Measurements from ENCODE around the gene SESN3.

DNA sequence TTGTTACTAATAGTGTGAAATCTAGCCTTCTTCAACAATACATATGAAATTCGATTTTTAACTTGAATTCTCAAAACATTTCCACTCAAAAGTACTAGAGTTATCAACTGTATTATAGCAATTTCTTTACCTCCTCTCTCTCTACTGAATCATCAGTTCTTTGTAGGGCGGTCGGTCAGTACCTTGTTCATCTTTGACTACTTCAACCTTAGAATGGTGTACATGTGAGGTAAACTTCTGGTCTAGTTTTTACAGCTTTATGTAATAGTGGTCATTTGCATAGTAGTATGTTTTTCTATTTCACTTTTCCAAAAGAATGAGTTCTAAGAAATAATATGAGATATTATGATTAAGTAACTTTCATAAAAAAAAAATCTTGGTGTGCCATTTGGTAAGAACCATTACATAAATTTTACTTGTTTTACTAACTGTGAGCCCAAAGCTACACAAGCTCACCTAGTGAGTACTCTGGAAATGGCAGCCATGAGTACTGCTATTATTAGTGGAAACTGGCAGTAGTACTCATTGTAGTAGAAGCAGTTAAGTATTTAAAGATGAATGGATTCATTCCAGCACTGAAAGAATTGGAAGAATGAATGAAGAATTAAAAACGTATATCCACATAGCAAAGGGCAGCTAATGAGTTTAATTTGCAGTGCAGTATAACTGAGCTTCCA, 30.1 kb downstream of the SESN3 start:
- TF ChIP-seq, protein P1, sequence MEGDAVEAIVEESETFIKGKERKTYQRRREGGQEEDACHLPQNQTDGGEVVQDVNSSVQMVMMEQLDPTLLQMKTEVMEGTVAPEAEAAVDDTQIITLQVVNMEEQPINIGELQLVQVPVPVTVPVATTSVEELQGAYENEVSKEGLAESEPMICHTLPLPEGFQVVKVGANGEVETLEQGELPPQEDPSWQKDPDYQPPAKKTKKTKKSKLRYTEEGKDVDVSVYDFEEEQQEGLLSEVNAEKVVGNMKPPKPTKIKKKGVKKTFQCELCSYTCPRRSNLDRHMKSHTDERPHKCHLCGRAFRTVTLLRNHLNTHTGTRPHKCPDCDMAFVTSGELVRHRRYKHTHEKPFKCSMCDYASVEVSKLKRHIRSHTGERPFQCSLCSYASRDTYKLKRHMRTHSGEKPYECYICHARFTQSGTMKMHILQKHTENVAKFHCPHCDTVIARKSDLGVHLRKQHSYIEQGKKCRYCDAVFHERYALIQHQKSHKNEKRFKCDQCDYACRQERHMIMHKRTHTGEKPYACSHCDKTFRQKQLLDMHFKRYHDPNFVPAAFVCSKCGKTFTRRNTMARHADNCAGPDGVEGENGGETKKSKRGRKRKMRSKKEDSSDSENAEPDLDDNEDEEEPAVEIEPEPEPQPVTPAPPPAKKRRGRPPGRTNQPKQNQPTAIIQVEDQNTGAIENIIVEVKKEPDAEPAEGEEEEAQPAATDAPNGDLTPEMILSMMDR (IDR thresholded peaks at IDR 0.05) = no peak
- no peak for TF ChIP-seq POLR2AphosphoS5 (IDR thresholded peaks at IDR 0.05; ENCODE audit: insufficient read depth in 1 of 2, low read depth in 1 of 2)

Measured in vagina (tissue), 2 donors.